HepG2 (cell line): ENCODE results near the gene MCM3. TPM values are rescaled to one million over a fixed set of nuclear protein-coding genes. Genes with fewer than 3 reads are reported as not detected.
A peak's percentile ranks its signal among the peaks of the same experiment; 100 is the strongest.

Experiments
- ATAC-seq: fragments of 200-7000 bp; cut with Tn5 transposase; 3 replicates; pipeline ENCODE4 v1.9.1; 2020; ENCODE audit warnings: mild to moderate bottlenecking, moderate library complexity
- BruUV-seq: library from RNA; stranded (reverse); fragments of 400-500 nt; replicated peaks from 2 replicates; lab custom pipeline; 2021; lab: Mats Ljungman, UMichigan
- CTCF ChIA-PET: fragments of 300-600 bp; formaldehyde crosslinking; extraction: SDS; loops from one replicate; lab custom pipeline; 2021; ENCODE audit warnings: low total read pairs, inconsistent platforms, low intra/inter-chr PET ratio; lab: Yijun Ruan, JAX
- POLR2A ChIA-PET: fragments of 350-600 bp; sonication (Branson Sonifier 250); formaldehyde crosslinking; loops from one replicate; lab custom pipeline; 2020; ENCODE audit warnings: antibody characterized with exemption, inconsistent platforms; lab: Yijun Ruan, JAX
- DNase-seq: peaks from one replicate; pipeline ENCODE4 v3.0.0-alpha.2; 2015; ENCODE audit warnings: low spot score
- FAIRE-seq: peaks from 3 replicates; lab custom pipeline; 2011; peaks lifted over from hg19 to GRCh38; lab: Jason Lieb, UNC
- H2AFZ ChIP-seq: one replicate; pipeline ENCODE4 v1.6.1; 2011; ENCODE audit warnings: low read length, inconsistent platforms
- H3K27ac ChIP-seq: fragments of 300-600 bp; 3 replicates; pipeline ENCODE4 v1.8.0; 2011; ENCODE audit warnings: mixed run types, mild to moderate bottlenecking, mixed read lengths, low read length, inconsistent platforms; ENCODE audit not compliant: insufficient read depth; ENCODE audit errors: extremely low read length
- H3K27me3 ChIP-seq, 2 experiments: fragments of 200-600 bp in 1 of 2; 2 replicates in 1 of 2; 3 replicates in 1 of 2; pipeline versions ENCODE4 v1.6.0 to v1.8.0; 2011; ENCODE audit warnings: low read length in 2 of 2, mild to moderate bottlenecking in 2 of 2, moderate library complexity in 2 of 2, inconsistent platforms in 1 of 2; ENCODE audit not compliant: insufficient read depth in 2 of 2, control insufficient read depth in 1 of 2
- H3K36me3 ChIP-seq, 2 experiments: fragments of 200-600 bp in 1 of 2; replicated peaks in 1 of 2; 2 replicates in 1 of 2; 3 replicates in 1 of 2; pipeline versions ENCODE4 v1.5.1 to v1.8.0; 2011; ENCODE audit warnings: low read length in 2 of 2, inconsistent platforms in 1 of 2; ENCODE audit not compliant: insufficient read depth in 2 of 2, control insufficient read depth in 1 of 2
- H3K4me1 ChIP-seq: 2 replicates; pipeline ENCODE4 v1.5.1; 2012; ENCODE audit warnings: low read length, inconsistent platforms; ENCODE audit not compliant: insufficient read depth
- H3K4me2 ChIP-seq: 2 replicates; pipeline ENCODE4 v1.6.0; 2011; ENCODE audit warnings: low read depth, low read length, inconsistent platforms
- H3K4me3 ChIP-seq, 3 experiments: fragments of 200-600 bp in 1 of 3; sonication (generic), shearing (Covaris generic) in 1 of 3; replicated peaks in 1 of 3; 2 replicates each; pipeline ENCODE4 v1.5.1; 2011 to 2016; ENCODE audit warnings: low read length in 3 of 3, inconsistent platforms in 2 of 3, low read depth in 2 of 3, mild to moderate bottlenecking in 2 of 3, control low read depth in 1 of 3, mixed read lengths in 1 of 3; ENCODE audit not compliant: insufficient read depth in 1 of 3
- H3K79me2 ChIP-seq: one replicate; pipeline ENCODE4 v1.6.1; 2011; ENCODE audit warnings: low read length, inconsistent platforms; ENCODE audit not compliant: insufficient read depth
- H3K9ac ChIP-seq: 2 replicates; pipeline ENCODE4 v1.6.0; 2011; ENCODE audit warnings: mild to moderate bottlenecking, low read depth, low read length, inconsistent platforms; ENCODE audit not compliant: insufficient read depth
- H3K9me3 ChIP-seq: 2 replicates; pipeline ENCODE4 v1.5.1; 2012; ENCODE audit warnings: mild to moderate bottlenecking, low read length
- H4K20me1 ChIP-seq: 2 replicates; pipeline ENCODE4 v1.6.0; 2011; ENCODE audit warnings: inconsistent platforms, mild to moderate bottlenecking, low read length, moderate library complexity; ENCODE audit not compliant: insufficient read depth
- ATF7 ChIP-seq, 2 experiments: fragments of 450-650 bp in 1 of 2; sonication (generic) in 1 of 2; formaldehyde crosslinking in 1 of 2; IDR thresholded peaks; 2 replicates each; pipeline versions ENCODE4 v1.4.0 to v1.6.1; 2016 to 2020; ENCODE audit warnings: antibody characterized with exemption in 1 of 2, mild to moderate bottlenecking in 1 of 2, missing genetic modification reagents in 1 of 2
- ONECUT2 ChIP-seq: sonication (generic); formaldehyde crosslinking; IDR thresholded peaks from 2 replicates; pipeline ENCODE4 v1.4.0; 2020; ENCODE audit warnings: missing genetic modification reagents
- SIN3B ChIP-seq: fragments of 150-350 bp; IDR thresholded peaks from 2 replicates; pipeline ENCODE4 v1.6.1; 2014; ENCODE audit warnings: low read length
- SNAPC5 ChIP-seq: sonication (generic); formaldehyde crosslinking; IDR thresholded peaks from 2 replicates; pipeline ENCODE4 v1.8.1; 2023; ENCODE audit warnings: mild to moderate bottlenecking, missing genetic modification reagents, borderline replicate concordance
- ZNF18 ChIP-seq: sonication (generic); formaldehyde crosslinking; IDR thresholded peaks from 2 replicates; pipeline ENCODE4 v1.8.0; 2022; ENCODE audit warnings: mild to moderate bottlenecking, missing genetic modification reagents; ENCODE audit not compliant: insufficient replicate concordance
- WGBS: methylation state at CpG from one replicate; pipeline ENCODE4 v1.1.6; 2017; ENCODE audit warnings: low lambda C conversion rate; 5-methylcytosine and 5-hydroxymethylcytosine counted together
- in situ Hi-C: cut with HindIII; loops from 2 replicates; pipeline ENCODE4 v1.10.0; 2017; ENCODE audit warnings: low pct_unique_long_range_greater_than_20kb; ENCODE audit not compliant: extremely low pct_ligation_motif_present
- intact Hi-C: fragments of 100-400 bp; cut with micrococcal nuclease; formaldehyde crosslinking; loops from one replicate; pipeline ENCODE4 v1.10.0; 2022; ENCODE audit not compliant: unreplicated experiment
- polyA plus RNA-seq, 8 experiments: library from polyadenylated mRNA; depleted of rRNA in 3 of 8; stranded (reverse) in 7 of 8; unstranded in 1 of 8; fragments of >200 nt; fragmentation: Illumina TruSeq in 4 of 8; extraction: Trizol in 4 of 8; gene quantifications; 2 replicates each; pipeline versions ENCODE4 v1.2.1 to v1.2.3, GENCODE V29; 2011 to 2016; ENCODE audit warnings: low read depth in 4 of 8, missing spikeins in 1 of 8, mixed read lengths in 1 of 8; ENCODE audit not compliant: insufficient read depth in 1 of 8
- total RNA-seq, 5 experiments: library from RNA; depleted of rRNA; stranded (reverse); fragments of >200 nt; fragmentation: Illumina TruSeq; extraction: Trizol; gene quantifications; 2 replicates each; pipeline ENCODE4 v1.2.3, GENCODE V29; 2016; ENCODE audit warnings: low read depth in 1 of 5
- TF ChIP-seq, protein P1 (sequence below): sonication (generic); formaldehyde crosslinking; IDR thresholded peaks from 2 replicates; pipeline ENCODE4 v1.5.0; 2020; ENCODE audit warnings: mild to moderate bottlenecking, missing genetic modification reagents

MCM3 gene
- total and polyA plus RNA-seq, 2 of the 13 experiments (the other 11 are each of a cell fraction or from before 2014, with no cell fraction given) = 164 to 288 TPM

GRCh38 chr6:52330470-52330869 lies 45.9 kb upstream of the MCM3 start:
- Histone ChIP-seq H3K36me3 (no peaks in the 10 kb centered on the region), H3K9me3 (no peaks in the 10 kb centered on the region), H4K20me1 (no peaks in the 10 kb centered on the region), H2AFZ (no peak overlapping the region), H3K27ac (no peak overlapping the region), H3K4me3 (no peak overlapping the region), H3K9ac (no peak overlapping the region), H3K4me2 (no peak overlapping the region), H3K4me1 (peaks cover 88% of the 10 kb centered on the region), H3K79me2 (no peaks in the 10 kb centered on the region), H3K27me3 (no peaks in the 10 kb centered on the region)
- FAIRE-seq (no peak), DNase-seq (no peak), ATAC-seq (no peak)
- intact Hi-C loops (no loop called here), in situ Hi-C loops (no loop called here)
- no TSS peak for BruUV-seq
- WGBS = 94% methylated on average over 2 of the region's 2 CpGs
- CTCF ChIA-PET = no interaction called here
- TF ChIP-seq ONECUT2 (CRISPR knock-in tag) = peak; percentile 74
- no peak for TF ChIP-seq SIN3B
- TF ChIP-seq ATF7 (IDR thresholded peaks at IDR 0.05) = 0 out of 2 replicates have a peak, but pooled peaks have one; percentile 24
- TF ChIP-seq ATF7 (CRISPR knock-in tag; IDR thresholded peaks at IDR 0.05) = no peak
- TF ChIP-seq, protein P1, sequence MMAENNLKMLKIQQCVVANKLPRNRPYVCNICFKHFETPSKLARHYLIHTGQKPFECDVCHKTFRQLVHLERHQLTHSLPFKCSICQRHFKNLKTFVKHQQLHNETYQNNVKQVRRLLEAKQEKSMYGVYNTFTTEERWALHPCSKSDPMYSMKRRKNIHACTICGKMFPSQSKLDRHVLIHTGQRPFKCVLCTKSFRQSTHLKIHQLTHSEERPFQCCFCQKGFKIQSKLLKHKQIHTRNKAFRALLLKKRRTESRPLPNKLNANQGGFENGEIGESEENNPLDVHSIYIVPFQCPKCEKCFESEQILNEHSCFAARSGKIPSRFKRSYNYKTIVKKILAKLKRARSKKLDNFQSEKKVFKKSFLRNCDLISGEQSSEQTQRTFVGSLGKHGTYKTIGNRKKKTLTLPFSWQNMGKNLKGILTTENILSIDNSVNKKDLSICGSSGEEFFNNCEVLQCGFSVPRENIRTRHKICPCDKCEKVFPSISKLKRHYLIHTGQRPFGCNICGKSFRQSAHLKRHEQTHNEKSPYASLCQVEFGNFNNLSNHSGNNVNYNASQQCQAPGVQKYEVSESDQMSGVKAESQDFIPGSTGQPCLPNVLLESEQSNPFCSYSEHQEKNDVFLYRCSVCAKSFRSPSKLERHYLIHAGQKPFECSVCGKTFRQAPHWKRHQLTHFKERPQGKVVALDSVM (CRISPR knock-in tag) = no peak
- peak; percentile 59 for TF ChIP-seq ZNF18 (CRISPR knock-in tag)
- TF ChIP-seq SNAPC5 (CRISPR knock-in tag) = no peak
- TF ChIP-seq, all 625 proteins: peak for 3
- POLR2A ChIA-PET = no interaction called here
